T1000 (cell line): ENCODE results near the gene ARFGAP2.

Experiments used
- DNase-seq: peaks from one replicate; lab custom pipeline; 2025; ENCODE audit warnings: mixed read lengths; lab: John Stamatoyannopoulos, UW

ARFGAP2 gene

GRCh38 chr11:47171061-47171838 is 5.4 kb downstream of the ARFGAP2 start:
- DNase-seq: no peak

- no peak for DNase-seq
Observed at GRCh38 chr11:47166368-47166767, 10.3 kb downstream of the ARFGAP2 start.

GRCh38 chr11:47165253-47165840 is 11.3 kb downstream of the ARFGAP2 start:
- DNase-seq: no peak

- no peak for DNase-seq
Observed at GRCh38 chr11:47164321-47164720, 12.4 kb downstream of the ARFGAP2 start.

GRCh38 chr11:47163898-47164297 is 12.8 kb downstream of the ARFGAP2 start:
- no peak for DNase-seq

- no peak for DNase-seq
Observed at GRCh38 chr11:47163193-47163592, 13.5 kb downstream of the ARFGAP2 start.

GRCh38 chr11:47162426-47162825 is 14.3 kb downstream of the ARFGAP2 start:
- no peak for DNase-seq

GRCh38 chr11:47161890-47162289 is 14.8 kb downstream of the ARFGAP2 start:
- no peak for DNase-seq

- DNase-seq: no peak
Observed at GRCh38 chr11:47161134-47161854, 15.4 kb downstream of the ARFGAP2 start.

- DNase-seq: no peak
Observed at GRCh38 chr11:47160753-47161133, 15.9 kb downstream of the ARFGAP2 start.

GRCh38 chr11:47158242-47158641 is 18.4 kb downstream of the ARFGAP2 start:
- DNase-seq: no peak

GRCh38 chr11:47157805-47158204 is 18.9 kb downstream of the ARFGAP2 start:
- DNase-seq: no peak

- no peak for DNase-seq
Observed at GRCh38 chr11:47156951-47157350, 19.7 kb downstream of the ARFGAP2 start.

GRCh38 chr11:47156333-47156732 is 20.3 kb downstream of the ARFGAP2 start:
- no peak for DNase-seq

- DNase-seq: no peak
Observed at GRCh38 chr11:47155879-47156278, 20.8 kb downstream of the ARFGAP2 start.

GRCh38 chr11:47154616-47155570 is 21.8 kb downstream of the ARFGAP2 start:
- DNase-seq: no peak

GRCh38 chr11:47152953-47153950 is 23.4 kb downstream of the ARFGAP2 start:
- peak; percentile 62 for DNase-seq

- no peak for DNase-seq
Observed at GRCh38 chr11:47152126-47152952, 24.3 kb downstream of the ARFGAP2 start.

GRCh38 chr11:47149782-47150181 is 26.9 kb downstream of the ARFGAP2 start:
- no peak for DNase-seq
